ENCODE data around the gene CNIH3. TPM values are rescaled to one million over a fixed set of nuclear protein-coding genes. Genes with fewer than 3 reads are reported as not detected.

The CNIH3 gene
- total RNA-seq, 3 donors from 2014 or later (not counting 1 experiment from before 2014, with no cell fraction given) = 2.8 to 5.4 (median 5.0) TPM

DNA sequence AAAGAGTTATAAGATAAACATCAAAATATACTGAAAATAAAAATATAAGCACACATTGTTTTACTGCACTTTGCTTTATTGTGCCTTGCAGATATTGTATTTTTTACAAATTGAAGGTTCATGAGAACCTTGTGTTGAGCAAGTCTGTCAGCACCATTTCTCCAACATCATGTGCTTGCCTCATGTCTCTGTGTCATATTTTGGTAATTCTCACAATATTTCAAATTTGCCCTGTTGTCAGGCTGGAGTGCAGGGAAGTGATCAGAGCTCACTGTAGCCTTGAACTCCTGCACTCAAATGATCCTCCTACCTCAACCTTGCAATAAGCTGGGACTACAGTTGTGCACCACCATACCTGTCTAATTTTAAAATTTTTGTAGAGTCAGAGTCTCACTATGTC, 21.3 kb upstream of the CNIH3 start:
- intact Hi-C loops (cut with micrococcal nuclease) = no loop called here
- peaks cover 0 to 5% of the 10 kb centered on the region in 2 donors for H3K27me3 Mint-ChIP-seq (ENCODE audit: low read depth in 2 of 2)
- Histone ChIP-seq H3K27ac (ENCODE audit: low read length) (no peak overlapping the region), H3K9me3 (ENCODE audit: control insufficient read depth, insufficient read depth, low read length) (no peaks in the 10 kb centered on the region), H3K4me3 (ENCODE audit: low read length) (no peak overlapping the region), H3K27me3 (ENCODE audit: control insufficient read depth, insufficient read depth, low read length) (no peaks in the 10 kb centered on the region), H3K4me1 (ENCODE audit: control insufficient read depth, insufficient read depth, low read length) (peaks cover 12% of the 10 kb centered on the region), H3K36me3 (ENCODE audit: control insufficient read depth, insufficient read depth, low read length) (no peaks in the 10 kb centered on the region)
- no peaks in the 10 kb centered on the region for H3K36me3 Mint-ChIP-seq
- H3K9me3 Mint-ChIP-seq = no peaks in the 10 kb centered on the region
- ATAC-seq (no peak), DNase-seq (no peak)
- no peak overlapping the region for H3K27ac Mint-ChIP-seq
- no peak overlapping the region for H3K4me3 Mint-ChIP-seq
- H3K4me1 Mint-ChIP-seq = peaks cover 19 to 24% of the 10 kb centered on the region in 2 donors
- TF ChIP-seq, protein P1, sequence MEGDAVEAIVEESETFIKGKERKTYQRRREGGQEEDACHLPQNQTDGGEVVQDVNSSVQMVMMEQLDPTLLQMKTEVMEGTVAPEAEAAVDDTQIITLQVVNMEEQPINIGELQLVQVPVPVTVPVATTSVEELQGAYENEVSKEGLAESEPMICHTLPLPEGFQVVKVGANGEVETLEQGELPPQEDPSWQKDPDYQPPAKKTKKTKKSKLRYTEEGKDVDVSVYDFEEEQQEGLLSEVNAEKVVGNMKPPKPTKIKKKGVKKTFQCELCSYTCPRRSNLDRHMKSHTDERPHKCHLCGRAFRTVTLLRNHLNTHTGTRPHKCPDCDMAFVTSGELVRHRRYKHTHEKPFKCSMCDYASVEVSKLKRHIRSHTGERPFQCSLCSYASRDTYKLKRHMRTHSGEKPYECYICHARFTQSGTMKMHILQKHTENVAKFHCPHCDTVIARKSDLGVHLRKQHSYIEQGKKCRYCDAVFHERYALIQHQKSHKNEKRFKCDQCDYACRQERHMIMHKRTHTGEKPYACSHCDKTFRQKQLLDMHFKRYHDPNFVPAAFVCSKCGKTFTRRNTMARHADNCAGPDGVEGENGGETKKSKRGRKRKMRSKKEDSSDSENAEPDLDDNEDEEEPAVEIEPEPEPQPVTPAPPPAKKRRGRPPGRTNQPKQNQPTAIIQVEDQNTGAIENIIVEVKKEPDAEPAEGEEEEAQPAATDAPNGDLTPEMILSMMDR (IDR thresholded peaks at IDR 0.05) = no peak

DNA sequence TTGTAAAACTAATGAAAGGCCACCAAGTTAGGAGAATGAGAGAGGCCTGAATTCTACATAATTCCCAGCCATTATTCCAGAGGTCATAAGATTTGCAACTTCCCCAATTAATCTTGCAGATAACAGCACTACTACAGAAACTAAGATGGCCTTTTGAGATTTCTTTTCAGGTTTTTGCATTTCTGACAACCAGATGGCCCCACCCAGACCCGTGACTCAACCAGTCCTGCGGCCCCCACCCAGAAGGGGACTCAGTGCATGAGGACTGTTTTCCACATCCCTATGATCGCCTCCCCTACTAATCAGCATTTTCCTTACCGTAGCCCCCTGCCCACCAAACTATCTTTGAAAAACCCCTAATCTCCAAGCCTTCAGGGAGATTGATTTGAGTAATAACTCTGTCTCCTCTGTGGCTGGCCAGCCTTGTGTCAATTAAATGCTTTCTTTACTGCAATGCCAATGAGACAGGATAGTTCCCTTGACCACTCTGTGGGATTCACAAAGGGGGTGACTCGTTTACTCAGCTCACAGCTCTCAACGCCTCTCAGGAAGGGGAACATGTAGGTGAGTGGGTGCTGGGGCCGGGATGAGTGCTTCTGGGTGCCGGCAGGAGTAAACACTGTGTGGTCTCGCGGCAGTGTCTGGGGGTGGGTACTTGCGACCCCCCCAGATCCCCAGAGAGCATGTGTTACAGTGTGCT, 10.5 kb upstream of the CNIH3 start:
- Mint-ChIP-seq H3K9me3 (no peaks in the 10 kb centered on the region), H3K27me3 (ENCODE audit: low read depth in 2 of 2) (peaks cover 17 to 52% of the 10 kb centered on the region in 2 donors), H3K27ac (no peak overlapping the region), H3K4me3 (no peak overlapping the region), H3K4me1 (no peaks in the 10 kb centered on the region), H3K36me3 (no peaks in the 10 kb centered on the region)
- Histone ChIP-seq H3K36me3 (ENCODE audit: control insufficient read depth, insufficient read depth, low read length) (no peaks in the 10 kb centered on the region), H3K4me1 (ENCODE audit: control insufficient read depth, insufficient read depth, low read length) (no peaks in the 10 kb centered on the region), H3K4me3 (ENCODE audit: low read length) (no peak overlapping the region), H3K9me3 (ENCODE audit: control insufficient read depth, insufficient read depth, low read length) (no peaks in the 10 kb centered on the region), H3K27me3 (ENCODE audit: control insufficient read depth, insufficient read depth, low read length) (no peaks in the 10 kb centered on the region), H3K27ac (ENCODE audit: low read length) (no peak overlapping the region)
- intact Hi-C loops (cut with micrococcal nuclease) = no loop called here
- ATAC-seq = no peak
- no peak for DNase-seq
- 92% methylated on average over 11 of the region's 11 CpGs for WGBS (ENCODE audit: insufficient coverage)
- TF ChIP-seq, protein P1 (IDR thresholded peaks at IDR 0.05) = no peak

DNA sequence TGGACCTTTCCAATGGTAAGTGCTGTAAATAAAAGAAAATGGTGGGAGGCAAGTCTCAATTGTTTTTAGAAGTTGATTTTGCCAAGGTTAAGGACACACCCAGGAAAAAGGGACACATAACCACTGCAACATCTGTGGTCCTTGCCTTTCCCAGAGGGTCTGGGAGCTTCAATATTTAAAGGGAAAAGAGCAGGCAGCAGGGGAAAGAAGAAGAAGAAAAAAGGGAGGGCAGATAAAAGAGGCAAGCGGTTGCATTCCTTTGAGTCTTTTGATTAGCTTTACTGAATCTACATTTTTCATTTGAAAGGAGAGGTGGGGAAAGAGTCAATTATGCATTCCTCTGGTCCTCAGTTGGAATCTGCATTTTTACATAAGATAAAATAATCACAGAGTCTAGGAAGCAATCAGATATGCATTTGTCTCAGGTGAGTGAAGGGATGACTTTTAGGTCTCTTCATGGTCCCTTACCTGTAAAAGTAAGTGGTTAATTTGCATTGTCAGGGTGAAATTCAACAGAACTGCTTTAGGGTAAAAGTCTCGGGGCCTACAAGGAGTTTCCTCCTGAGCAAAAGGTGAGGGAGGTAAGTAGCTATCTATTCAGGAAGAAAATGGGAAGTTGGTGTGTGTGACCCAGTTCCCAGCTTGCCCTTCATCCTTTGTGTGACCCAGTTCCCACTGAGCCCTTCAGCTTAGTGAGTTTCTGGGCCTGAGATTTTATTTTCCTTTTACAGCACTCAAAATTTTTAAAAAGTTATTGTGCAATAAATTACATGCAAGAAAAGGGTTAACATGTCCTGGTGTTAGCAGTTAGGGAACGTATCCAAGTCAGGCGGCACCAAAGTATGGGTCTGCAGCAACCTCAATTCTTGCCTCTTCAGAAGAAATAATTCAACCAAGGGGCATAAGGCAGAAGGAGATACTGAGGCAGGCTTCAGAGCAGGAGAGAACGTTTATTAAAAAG, 8.6 kb upstream of the CNIH3 start:
- 87% methylated on average over 5 of the region's 5 CpGs for WGBS (ENCODE audit: insufficient coverage)
- ATAC-seq = no peak

More for the DNA sequence above, 8.6 kb upstream of the CNIH3 start:
- Mint-ChIP-seq H3K9me3 (no peaks in the 10 kb centered on the region), H3K27ac (no peak overlapping the region), H3K36me3 (no peaks in the 10 kb centered on the region), H3K4me3 (no peak overlapping the region), H3K27me3 (ENCODE audit: low read depth in 2 of 2) (peaks cover 18 to 55% of the 10 kb centered on the region in 2 donors), H3K4me1 (no peaks in the 10 kb centered on the region)
- no peaks in the 10 kb centered on the region for H3K36me3 ChIP-seq (ENCODE audit: control insufficient read depth, insufficient read depth, low read length)
- no peaks in the 10 kb centered on the region for H3K27me3 ChIP-seq (ENCODE audit: control insufficient read depth, insufficient read depth, low read length)
- DNase-seq = no peak
- no peak overlapping the region for H3K4me3 ChIP-seq (ENCODE audit: low read length)
- no peaks in the 10 kb centered on the region for H3K4me1 ChIP-seq (ENCODE audit: control insufficient read depth, insufficient read depth, low read length)
- TF ChIP-seq, protein P1 (IDR thresholded peaks at IDR 0.05) = no peak
- H3K9me3 ChIP-seq (ENCODE audit: control insufficient read depth, insufficient read depth, low read length) = no peaks in the 10 kb centered on the region
- H3K27ac ChIP-seq (ENCODE audit: low read length) = no peak overlapping the region
- intact Hi-C loops (cut with micrococcal nuclease) = no loop called here
